HepG2 (cell line): ENCODE results near the gene TRIM15. TPM values are rescaled to one million over a fixed set of nuclear protein-coding genes. Genes with fewer than 3 reads are reported as not detected.
A peak's percentile ranks its signal among the peaks of the same experiment; 100 is the strongest.

Experiments
- ATAD3A ChIP-seq: sonication (generic); formaldehyde crosslinking; IDR thresholded peaks from 2 replicates; pipeline ENCODE4 v1.4.0; 2020; ENCODE audit warnings: missing genetic modification reagents
- CCDC6 ChIP-seq: sonication (generic); formaldehyde crosslinking; IDR thresholded peaks from 2 replicates; pipeline ENCODE4 v1.8.1; 2022; ENCODE audit warnings: mild to moderate bottlenecking, missing genetic modification reagents, moderate library complexity
- ELF3 ChIP-seq: IDR thresholded peaks from 2 replicates; pipeline ENCODE4 v1.6.1; 2016; ENCODE audit warnings: missing genetic modification reagents, missing compliant biosample characterization
- GATAD2A ChIP-seq: IDR thresholded peaks from 2 replicates; pipeline ENCODE4 v1.6.1; 2016
- GTF2F1 ChIP-seq: fragments of 150-350 bp; IDR thresholded peaks from 2 replicates; pipeline ENCODE4 v1.6.1; 2014; ENCODE audit warnings: low read length
- MED1 ChIP-seq: sonication (generic); formaldehyde crosslinking; IDR thresholded peaks from 2 replicates; pipeline ENCODE4 v1.4.0; 2020; ENCODE audit warnings: missing genetic modification reagents
- POLR2G ChIP-seq: fragments of 200-400 bp; formaldehyde crosslinking; IDR thresholded peaks from 2 replicates; pipeline ENCODE4 v1.6.1; 2018; ENCODE audit warnings: mild to moderate bottlenecking, low read depth, low read length, moderate library complexity
- RAD21 ChIP-seq: fragments of 450-650 bp; formaldehyde crosslinking; IDR thresholded peaks from 2 replicates; pipeline ENCODE4 v1.5.0; 2020; ENCODE audit warnings: mild to moderate bottlenecking
- RARA ChIP-seq: IDR thresholded peaks from 2 replicates; pipeline ENCODE4 v1.6.1; 2016; ENCODE audit warnings: missing genetic modification reagents, missing compliant biosample characterization
- SOX5 ChIP-seq: IDR thresholded peaks from 2 replicates; pipeline ENCODE4 v1.6.1; 2016; ENCODE audit warnings: borderline replicate concordance
- STAG1 ChIP-seq: sonication (generic); formaldehyde crosslinking; IDR thresholded peaks from 2 replicates; pipeline ENCODE4 v1.4.0; 2020; ENCODE audit warnings: missing genetic modification reagents
- ZC3H13 ChIP-seq: sonication (generic); formaldehyde crosslinking; IDR thresholded peaks from 2 replicates; pipeline ENCODE4 v1.8.1; 2023; ENCODE audit warnings: mild to moderate bottlenecking, missing genetic modification reagents, moderate library complexity
- ZFP36 ChIP-seq: fragments of 150-350 bp; IDR thresholded peaks from 2 replicates; pipeline ENCODE4 v1.6.1; 2018; ENCODE audit warnings: borderline replicate concordance, low read length, low read depth; ENCODE audit not compliant: partially characterized antibody
- ZNF556 ChIP-seq: sonication (generic); formaldehyde crosslinking; IDR thresholded peaks from 2 replicates; pipeline ENCODE4 v1.4.0; 2020; ENCODE audit warnings: mild to moderate bottlenecking, missing genetic modification reagents, borderline replicate concordance
- ZNF780A ChIP-seq: sonication (generic); formaldehyde crosslinking; IDR thresholded peaks from 2 replicates; pipeline ENCODE4 v1.8.0; 2022; ENCODE audit warnings: mild to moderate bottlenecking, missing genetic modification reagents, moderate library complexity
- polyA plus RNA-seq, 8 experiments: library from polyadenylated mRNA; depleted of rRNA in 3 of 8; stranded (reverse) in 7 of 8; unstranded in 1 of 8; fragments of >200 nt; fragmentation: Illumina TruSeq in 4 of 8; extraction: Trizol in 4 of 8; gene quantifications; 2 replicates each; pipeline versions ENCODE4 v1.2.1 to v1.2.3, GENCODE V29; 2011 to 2016; ENCODE audit warnings: low read depth in 4 of 8, missing spikeins in 1 of 8, mixed read lengths in 1 of 8; ENCODE audit not compliant: insufficient read depth in 1 of 8
- total RNA-seq, 5 experiments: library from RNA; depleted of rRNA; stranded (reverse); fragments of >200 nt; fragmentation: Illumina TruSeq; extraction: Trizol; gene quantifications; 2 replicates each; pipeline ENCODE4 v1.2.3, GENCODE V29; 2016; ENCODE audit warnings: low read depth in 1 of 5
- TF ChIP-seq, protein P1 (sequence below): sonication (generic); formaldehyde crosslinking; IDR thresholded peaks from 2 replicates; pipeline ENCODE4 v1.4.0; 2020; ENCODE audit warnings: missing genetic modification reagents
- TF ChIP-seq, protein P2 (sequence below): IDR thresholded peaks from 2 replicates; pipeline ENCODE4 v1.6.1; 2016; ENCODE audit warnings: mild to moderate bottlenecking
- TF ChIP-seq, protein P3 (sequence below): sonication (generic); formaldehyde crosslinking; IDR thresholded peaks from 2 replicates; pipeline ENCODE4 v1.5.0; 2020; ENCODE audit warnings: mild to moderate bottlenecking, missing genetic modification reagents, moderate library complexity
- TF ChIP-seq, protein P4 (sequence below): fragments of 450-650 bp; IDR thresholded peaks from 2 replicates; pipeline ENCODE4 v1.6.1; 2016

Gene TRIM15
- total and polyA plus RNA-seq, 2 of the 13 experiments (the other 11 are each of a cell fraction or from before 2014, with no cell fraction given): 35.1 to 38.2 TPM

DNA sequence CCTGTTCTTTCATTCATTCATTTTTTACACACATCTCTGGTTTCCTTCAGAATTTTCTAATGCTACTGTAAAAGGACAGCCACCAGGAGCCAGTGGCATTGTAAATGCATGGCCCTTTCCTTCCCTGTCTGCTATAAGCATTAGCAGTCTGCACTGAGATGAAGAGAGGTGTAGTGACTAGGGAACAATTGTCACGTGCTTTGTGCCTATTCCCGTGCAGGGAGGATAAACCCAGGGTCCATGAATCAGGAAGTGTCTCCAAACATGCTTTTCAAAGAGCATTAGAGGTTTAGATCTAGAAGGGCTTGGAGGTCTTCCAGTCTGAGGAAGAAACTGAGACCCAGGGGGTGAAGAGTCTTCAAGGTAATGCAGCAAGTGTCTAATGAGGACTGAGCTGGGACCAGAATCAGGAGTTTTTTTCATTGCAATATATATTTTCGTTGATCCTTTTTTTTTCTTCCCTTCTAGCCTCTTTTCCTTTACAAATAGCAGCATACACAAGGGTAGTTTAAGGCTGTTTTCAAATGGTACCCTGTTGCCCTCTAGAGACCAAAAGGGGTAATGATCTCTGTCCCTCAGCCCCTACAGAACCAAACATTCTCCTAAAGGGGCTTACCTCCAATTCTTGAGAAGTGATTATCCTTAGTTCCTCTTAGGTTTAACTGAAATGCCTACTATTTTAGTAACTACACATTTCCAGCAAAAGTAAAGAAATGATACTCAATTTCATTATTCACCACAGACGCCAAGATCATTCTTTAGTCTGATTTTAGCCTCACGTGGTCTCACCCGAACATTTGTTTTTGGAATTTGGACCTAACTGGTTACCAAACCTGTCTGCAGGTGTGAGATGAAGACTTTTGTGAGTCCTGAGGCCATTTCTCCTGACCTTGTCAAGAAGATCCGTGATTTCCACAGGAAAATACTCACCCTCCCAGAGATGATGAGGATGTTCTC, 6.6 kb downstream of the TRIM15 start (continued):
- TF ChIP-seq RARA (CRISPR knock-in tag) (0 out of 2 replicates have a peak, but pooled peaks have one; percentile 12), SOX5 (peak; percentile 30; the same call in 1 of the 2 replicates), ZNF556 (CRISPR knock-in tag) (peak; percentile 19; the same call in 1 of the 2 replicates), GATAD2A (CRISPR knock-in tag) (peak; percentile 56), POLR2G (no peak), MED1 (CRISPR knock-in tag) (0 out of 2 replicates have a peak, but pooled peaks have one; percentile 12), ZFP36 (no peak), CCDC6 (CRISPR knock-in tag) (no peak), GTF2F1 (no peak), ELF3 (CRISPR knock-in tag) (peak; percentile 35; the same call in 1 of the 2 replicates), ZC3H13 (CRISPR knock-in tag) (peak; percentile 35; the same call in 1 of the 2 replicates), RAD21 (CRISPR knock-in tag) (peak; percentile 89), STAG1 (CRISPR knock-in tag) (peak; percentile 89), ZNF780A (CRISPR knock-in tag) (0 out of 2 replicates have a peak, but pooled peaks have one; percentile 51), ATAD3A (CRISPR knock-in tag) (no peak)
- TF ChIP-seq, protein P1, sequence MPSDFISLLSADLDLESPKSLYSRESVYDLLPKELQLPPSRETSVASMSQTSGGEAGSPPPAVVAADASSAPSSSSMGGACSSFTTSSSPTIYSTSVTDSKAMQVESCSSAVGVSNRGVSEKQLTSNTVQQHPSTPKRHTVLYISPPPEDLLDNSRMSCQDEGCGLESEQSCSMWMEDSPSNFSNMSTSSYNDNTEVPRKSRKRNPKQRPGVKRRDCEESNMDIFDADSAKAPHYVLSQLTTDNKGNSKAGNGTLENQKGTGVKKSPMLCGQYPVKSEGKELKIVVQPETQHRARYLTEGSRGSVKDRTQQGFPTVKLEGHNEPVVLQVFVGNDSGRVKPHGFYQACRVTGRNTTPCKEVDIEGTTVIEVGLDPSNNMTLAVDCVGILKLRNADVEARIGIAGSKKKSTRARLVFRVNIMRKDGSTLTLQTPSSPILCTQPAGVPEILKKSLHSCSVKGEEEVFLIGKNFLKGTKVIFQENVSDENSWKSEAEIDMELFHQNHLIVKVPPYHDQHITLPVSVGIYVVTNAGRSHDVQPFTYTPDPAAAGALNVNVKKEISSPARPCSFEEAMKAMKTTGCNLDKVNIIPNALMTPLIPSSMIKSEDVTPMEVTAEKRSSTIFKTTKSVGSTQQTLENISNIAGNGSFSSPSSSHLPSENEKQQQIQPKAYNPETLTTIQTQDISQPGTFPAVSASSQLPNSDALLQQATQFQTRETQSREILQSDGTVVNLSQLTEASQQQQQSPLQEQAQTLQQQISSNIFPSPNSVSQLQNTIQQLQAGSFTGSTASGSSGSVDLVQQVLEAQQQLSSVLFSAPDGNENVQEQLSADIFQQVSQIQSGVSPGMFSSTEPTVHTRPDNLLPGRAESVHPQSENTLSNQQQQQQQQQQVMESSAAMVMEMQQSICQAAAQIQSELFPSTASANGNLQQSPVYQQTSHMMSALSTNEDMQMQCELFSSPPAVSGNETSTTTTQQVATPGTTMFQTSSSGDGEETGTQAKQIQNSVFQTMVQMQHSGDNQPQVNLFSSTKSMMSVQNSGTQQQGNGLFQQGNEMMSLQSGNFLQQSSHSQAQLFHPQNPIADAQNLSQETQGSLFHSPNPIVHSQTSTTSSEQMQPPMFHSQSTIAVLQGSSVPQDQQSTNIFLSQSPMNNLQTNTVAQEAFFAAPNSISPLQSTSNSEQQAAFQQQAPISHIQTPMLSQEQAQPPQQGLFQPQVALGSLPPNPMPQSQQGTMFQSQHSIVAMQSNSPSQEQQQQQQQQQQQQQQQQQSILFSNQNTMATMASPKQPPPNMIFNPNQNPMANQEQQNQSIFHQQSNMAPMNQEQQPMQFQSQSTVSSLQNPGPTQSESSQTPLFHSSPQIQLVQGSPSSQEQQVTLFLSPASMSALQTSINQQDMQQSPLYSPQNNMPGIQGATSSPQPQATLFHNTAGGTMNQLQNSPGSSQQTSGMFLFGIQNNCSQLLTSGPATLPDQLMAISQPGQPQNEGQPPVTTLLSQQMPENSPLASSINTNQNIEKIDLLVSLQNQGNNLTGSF: no peak
- TF ChIP-seq, protein P2, sequence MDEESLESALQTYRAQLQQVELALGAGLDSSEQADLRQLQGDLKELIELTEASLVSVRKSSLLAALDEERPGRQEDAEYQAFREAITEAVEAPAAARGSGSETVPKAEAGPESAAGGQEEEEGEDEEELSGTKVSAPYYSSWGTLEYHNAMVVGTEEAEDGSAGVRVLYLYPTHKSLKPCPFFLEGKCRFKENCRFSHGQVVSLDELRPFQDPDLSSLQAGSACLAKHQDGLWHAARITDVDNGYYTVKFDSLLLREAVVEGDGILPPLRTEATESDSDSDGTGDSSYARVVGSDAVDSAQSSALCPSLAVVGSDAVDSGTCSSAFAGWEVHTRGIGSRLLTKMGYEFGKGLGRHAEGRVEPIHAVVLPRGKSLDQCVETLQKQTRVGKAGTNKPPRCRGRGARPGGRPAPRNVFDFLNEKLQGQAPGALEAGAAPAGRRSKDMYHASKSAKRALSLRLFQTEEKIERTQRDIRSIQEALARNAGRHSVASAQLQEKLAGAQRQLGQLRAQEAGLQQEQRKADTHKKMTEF (CRISPR knock-in tag): 0 out of 2 replicates have a peak, but pooled peaks have one; percentile 48
- TF ChIP-seq, protein P3, sequence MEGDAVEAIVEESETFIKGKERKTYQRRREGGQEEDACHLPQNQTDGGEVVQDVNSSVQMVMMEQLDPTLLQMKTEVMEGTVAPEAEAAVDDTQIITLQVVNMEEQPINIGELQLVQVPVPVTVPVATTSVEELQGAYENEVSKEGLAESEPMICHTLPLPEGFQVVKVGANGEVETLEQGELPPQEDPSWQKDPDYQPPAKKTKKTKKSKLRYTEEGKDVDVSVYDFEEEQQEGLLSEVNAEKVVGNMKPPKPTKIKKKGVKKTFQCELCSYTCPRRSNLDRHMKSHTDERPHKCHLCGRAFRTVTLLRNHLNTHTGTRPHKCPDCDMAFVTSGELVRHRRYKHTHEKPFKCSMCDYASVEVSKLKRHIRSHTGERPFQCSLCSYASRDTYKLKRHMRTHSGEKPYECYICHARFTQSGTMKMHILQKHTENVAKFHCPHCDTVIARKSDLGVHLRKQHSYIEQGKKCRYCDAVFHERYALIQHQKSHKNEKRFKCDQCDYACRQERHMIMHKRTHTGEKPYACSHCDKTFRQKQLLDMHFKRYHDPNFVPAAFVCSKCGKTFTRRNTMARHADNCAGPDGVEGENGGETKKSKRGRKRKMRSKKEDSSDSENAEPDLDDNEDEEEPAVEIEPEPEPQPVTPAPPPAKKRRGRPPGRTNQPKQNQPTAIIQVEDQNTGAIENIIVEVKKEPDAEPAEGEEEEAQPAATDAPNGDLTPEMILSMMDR (CRISPR knock-in tag): peak; percentile 86
- TF ChIP-seq, protein P4, sequence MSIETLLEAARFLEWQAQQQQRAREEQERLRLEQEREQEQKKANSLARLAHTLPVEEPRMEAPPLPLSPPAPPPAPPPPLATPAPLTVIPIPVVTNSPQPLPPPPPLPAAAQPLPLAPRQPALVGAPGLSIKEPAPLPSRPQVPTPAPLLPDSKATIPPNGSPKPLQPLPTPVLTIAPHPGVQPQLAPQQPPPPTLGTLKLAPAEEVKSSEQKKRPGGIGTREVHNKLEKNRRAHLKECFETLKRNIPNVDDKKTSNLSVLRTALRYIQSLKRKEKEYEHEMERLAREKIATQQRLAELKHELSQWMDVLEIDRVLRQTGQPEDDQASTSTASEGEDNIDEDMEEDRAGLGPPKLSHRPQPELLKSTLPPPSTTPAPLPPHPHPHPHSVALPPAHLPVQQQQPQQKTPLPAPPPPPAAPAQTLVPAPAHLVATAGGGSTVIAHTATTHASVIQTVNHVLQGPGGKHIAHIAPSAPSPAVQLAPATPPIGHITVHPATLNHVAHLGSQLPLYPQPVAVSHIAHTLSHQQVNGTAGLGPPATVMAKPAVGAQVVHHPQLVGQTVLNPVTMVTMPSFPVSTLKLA: 0 out of 2 replicates have a peak, but pooled peaks have one; percentile 6
